Endodermal cell (in vitro differentiated cells): ENCODE results near the gene IL18. TPM values are rescaled to one million over a fixed set of nuclear protein-coding genes. Genes with fewer than 3 reads are reported as not detected.

Source experiments
- DNase-seq: peaks from one replicate; pipeline ENCODE4 v3.0.0-alpha.2; 2017
- H3K27ac ChIP-seq: 2 replicates; pipeline ENCODE4 v1.5.1; 2013; ENCODE audit warnings: mild to moderate bottlenecking, low read depth, low read length, moderate library complexity
- H3K27me3 ChIP-seq: 2 replicates; pipeline ENCODE4 v1.6.1; 2013; ENCODE audit warnings: mild to moderate bottlenecking, low read length, moderate library complexity; ENCODE audit not compliant: insufficient read depth, control insufficient read depth, poor library complexity, severe bottlenecking
- H3K36me3 ChIP-seq: 2 replicates; pipeline ENCODE4 v1.7.0; 2013; ENCODE audit warnings: mild to moderate bottlenecking, low read length, moderate library complexity; ENCODE audit not compliant: control insufficient read depth, insufficient read depth
- H3K4me1 ChIP-seq: one replicate; pipeline ENCODE4 v1.7.0; 2013; ENCODE audit warnings: low read length; ENCODE audit not compliant: control insufficient read depth, insufficient read depth
- H3K4me3 ChIP-seq: 2 replicates; pipeline ENCODE4 v1.5.1; 2013; ENCODE audit warnings: mild to moderate bottlenecking, low read length, moderate library complexity
- H3K9ac ChIP-seq: 2 replicates; pipeline ENCODE4 v1.6.1; 2013; ENCODE audit warnings: mild to moderate bottlenecking, low read length, moderate library complexity; ENCODE audit not compliant: poor library complexity, severe bottlenecking; ENCODE audit errors: extremely low read depth
- H3K9me3 ChIP-seq: 2 replicates; pipeline ENCODE4 v1.6.1; 2013; ENCODE audit warnings: mild to moderate bottlenecking, low read length, moderate library complexity; ENCODE audit not compliant: control insufficient read depth
- H3K27ac Mint-ChIP-seq: 2 replicates; pipeline ENCODE4 v1.8.0; 2020; ENCODE audit warnings: mixed read lengths
- H3K27me3 Mint-ChIP-seq: 2 replicates; pipeline ENCODE4 v1.8.0; 2021; ENCODE audit warnings: mild to moderate bottlenecking, mixed read lengths; ENCODE audit not compliant: insufficient read depth
- H3K36me3 Mint-ChIP-seq: 2 replicates; pipeline ENCODE4 v1.8.0; 2020; ENCODE audit warnings: low read depth, mixed read lengths
- H3K4me1 Mint-ChIP-seq: 2 replicates; pipeline ENCODE4 v1.8.0; 2020; ENCODE audit warnings: mixed read lengths
- H3K4me3 Mint-ChIP-seq: 2 replicates; pipeline ENCODE4 v1.8.0; 2020; ENCODE audit warnings: mild to moderate bottlenecking, moderate library complexity, mixed read lengths
- H3K9me3 Mint-ChIP-seq: 2 replicates; pipeline ENCODE4 v1.8.0; 2020; ENCODE audit warnings: mild to moderate bottlenecking, mixed read lengths
- CTCF ChIP-seq: fragments of 200-600 bp; sonication (generic); conservative IDR thresholded peaks from 2 replicates; pipeline ENCODE4 v1.5.0; 2021; ENCODE audit warnings: antibody characterized with exemption, mild to moderate bottlenecking
- WGBS, 2 experiments: methylation state at CpG; one replicate each; pipeline versions ENCODE4 v1.1.5 to v1.1.7; 2013; ENCODE audit warnings: missing lambda C conversion rate in 2 of 2, mixed read lengths in 1 of 2; ENCODE audit not compliant: insufficient coverage in 1 of 2, insufficient read length in 1 of 2; 5-methylcytosine and 5-hydroxymethylcytosine counted together
- total RNA-seq, 2 donors: library from RNA; stranded (reverse); fragmentation: NEBNext Ultra II Directional in 1 of 2; extraction: Animal tissue kit (Norgen Biotek cat#: 25700) in 1 of 2; gene quantifications; 2 replicates in 1 of 2; 3 replicates in 1 of 2; pipeline ENCODE4 v1.2.1, GENCODE V29; 2021

The IL18 gene
- total RNA-seq, 2 donors from 2014 or later, result 1.00 TPM; not detected in 1

- H3K9ac ChIP-seq, result no peak overlapping the region
- no peak overlapping the region for H3K27ac Mint-ChIP-seq
These were observed 41.8 kb downstream of the IL18 start for GRCh38 chr11:112121981-112122615.

GRCh38 chr11:112118176-112118575 is 45.7 kb downstream of the IL18 start:
- WGBS, 2 experiments, result 90 to 100% methylated on average over 1 of the region's 2 CpGs
- no peaks in the 10 kb centered on the region for H3K9me3 ChIP-seq
- no peaks in the 10 kb centered on the region for H3K4me1 Mint-ChIP-seq
- no peaks in the 10 kb centered on the region for H3K27me3 Mint-ChIP-seq
- peaks cover 3% of the 10 kb centered on the region for H3K9me3 Mint-ChIP-seq
- no peak overlapping the region for H3K9ac ChIP-seq
- H3K27ac ChIP-seq, result no peak overlapping the region
- H3K36me3 ChIP-seq, result no peaks in the 10 kb centered on the region
- no peak overlapping the region for H3K4me3 ChIP-seq
- no peak overlapping the region for H3K4me3 Mint-ChIP-seq
- TF ChIP-seq CTCF, result no peak
- DNase-seq, result no peak
- H3K27me3 ChIP-seq, result no peaks in the 10 kb centered on the region
- H3K36me3 Mint-ChIP-seq, result no peaks in the 10 kb centered on the region
- H3K27ac Mint-ChIP-seq, result no peak overlapping the region
- H3K4me1 ChIP-seq, result no peaks in the 10 kb centered on the region

More at GRCh38 chr11:112121981-112122615, 41.8 kb downstream of the IL18 start:
- H3K27me3 ChIP-seq, result no peaks in the 10 kb centered on the region
- no peak overlapping the region for H3K27ac ChIP-seq
- no peak overlapping the region for H3K4me3 ChIP-seq
- H3K4me1 ChIP-seq, result no peaks in the 10 kb centered on the region
- DNase-seq, result no peak
- no peak overlapping the region for H3K4me3 Mint-ChIP-seq
- H3K4me1 Mint-ChIP-seq, result no peaks in the 10 kb centered on the region
- WGBS, 2 experiments, result 93 to 94% methylated on average over 2 to 5 of the region's 5 CpGs
- TF ChIP-seq CTCF, result no peak
- H3K27me3 Mint-ChIP-seq, result no peaks in the 10 kb centered on the region
- H3K9me3 ChIP-seq, result no peaks in the 10 kb centered on the region
- no peaks in the 10 kb centered on the region for H3K36me3 Mint-ChIP-seq
- H3K36me3 ChIP-seq, result no peaks in the 10 kb centered on the region
- H3K9me3 Mint-ChIP-seq, result peaks cover 3% of the 10 kb centered on the region

GRCh38 chr11:112115386-112115785 is 48.5 kb downstream of the IL18 start:
- H3K36me3 Mint-ChIP-seq, result no peaks in the 10 kb centered on the region
- no peak for TF ChIP-seq CTCF
- Histone ChIP-seq H3K27ac (no peak overlapping the region), H3K27me3 (no peaks in the 10 kb centered on the region), H3K9ac (no peak overlapping the region), H3K36me3 (no peaks in the 10 kb centered on the region), H3K4me1 (no peaks in the 10 kb centered on the region), H3K9me3 (no peaks in the 10 kb centered on the region), H3K4me3 (no peak overlapping the region)
- DNase-seq, result no peak
- no peak overlapping the region for H3K4me3 Mint-ChIP-seq
- WGBS, 2 experiments, result 80 to 96% methylated on average over 5 of the region's 5 CpGs
- no peaks in the 10 kb centered on the region for H3K4me1 Mint-ChIP-seq
- H3K27me3 Mint-ChIP-seq, result no peaks in the 10 kb centered on the region
- H3K27ac Mint-ChIP-seq, result no peak overlapping the region
- H3K9me3 Mint-ChIP-seq, result no peaks in the 10 kb centered on the region
